Neuronal stem cell (in vitro differentiated cells): Measurements from ENCODE around the gene ABR.

Experiments
- DNase-seq: peaks from one replicate; pipeline ENCODE4 v3.0.0-alpha.2; 2013; ENCODE audit warnings: low spot score
- H2AFZ ChIP-seq: one replicate; pipeline ENCODE4 v1.6.1; 2013; ENCODE audit warnings: mild to moderate bottlenecking, low read length, inconsistent platforms
- H2AK5ac ChIP-seq: 2 replicates; pipeline ENCODE4 v1.6.1; 2013; ENCODE audit warnings: low read depth, mild to moderate bottlenecking, inconsistent platforms, low read length, moderate library complexity, mixed read lengths
- H2BK120ac ChIP-seq: 2 replicates; pipeline ENCODE4 v1.6.1; 2013; ENCODE audit warnings: low read depth, mild to moderate bottlenecking, inconsistent platforms, low read length, moderate library complexity, mixed read lengths
- H2BK12ac ChIP-seq: one replicate; pipeline ENCODE4 v1.6.1; 2013; ENCODE audit warnings: low read length, inconsistent platforms
- H2BK15ac ChIP-seq: 2 replicates; pipeline ENCODE4 v1.6.1; 2013; ENCODE audit warnings: mild to moderate bottlenecking, low read length, inconsistent platforms, mixed read lengths
- H2BK5ac ChIP-seq: one replicate; pipeline ENCODE4 v1.6.1; 2013; ENCODE audit warnings: inconsistent platforms, mild to moderate bottlenecking, low read length, moderate library complexity
- H3K14ac ChIP-seq: one replicate; pipeline ENCODE4 v1.6.1; 2013; ENCODE audit warnings: low read length, inconsistent platforms
- H3K18ac ChIP-seq: 2 replicates; pipeline ENCODE4 v1.6.1; 2013; ENCODE audit warnings: low read length, inconsistent platforms
- H3K23ac ChIP-seq: 2 replicates; pipeline ENCODE4 v1.6.1; 2013; ENCODE audit warnings: low read depth, mild to moderate bottlenecking, mixed read lengths, low read length, inconsistent platforms; ENCODE audit not compliant: poor library complexity
- H3K27ac ChIP-seq: replicated peaks from 3 replicates; pipeline ENCODE4 v1.5.1; 2013; ENCODE audit warnings: low read length, inconsistent platforms
- H3K27me3 ChIP-seq, 3 experiments: 2 replicates each; pipeline ENCODE4 v1.6.1; 2013; ENCODE audit warnings: low read length in 3 of 3, mild to moderate bottlenecking in 2 of 3, inconsistent platforms in 1 of 3, low read depth in 1 of 3, mixed read lengths in 1 of 3, moderate library complexity in 1 of 3; ENCODE audit not compliant: control insufficient read depth in 3 of 3, insufficient read depth in 3 of 3
- H3K36me3 ChIP-seq, 2 donors: replicated peaks in 1 of 2; 2 replicates each; pipeline ENCODE4 v1.6.1; 2013; ENCODE audit warnings: low read length in 2 of 2; ENCODE audit not compliant: control insufficient read depth in 2 of 2, insufficient read depth in 2 of 2
- H3K4ac ChIP-seq: 2 replicates; pipeline ENCODE4 v1.6.1; 2013; ENCODE audit warnings: inconsistent platforms, mild to moderate bottlenecking, low read length, moderate library complexity
- H3K4me1 ChIP-seq, 2 donors: 1 replicate in 1 of 2; 2 replicates in 1 of 2; pipeline ENCODE4 v1.6.1; 2013; ENCODE audit warnings: low read length in 2 of 2, low read depth in 1 of 2; ENCODE audit not compliant: control insufficient read depth in 2 of 2, insufficient read depth in 1 of 2
- H3K4me2 ChIP-seq: one replicate; pipeline ENCODE4 v1.6.1; 2013; ENCODE audit warnings: mild to moderate bottlenecking, low read length, inconsistent platforms; ENCODE audit not compliant: insufficient read depth, poor library complexity, severe bottlenecking
- H3K4me3 ChIP-seq, 2 donors: 2 replicates each; pipeline ENCODE4 v1.5.1; 2013; ENCODE audit warnings: low read length in 2 of 2, mild to moderate bottlenecking in 2 of 2, inconsistent platforms in 1 of 2, moderate library complexity in 1 of 2
- H3K79me1 ChIP-seq: one replicate; pipeline ENCODE4 v1.6.1; 2013; ENCODE audit warnings: low read depth, mild to moderate bottlenecking, inconsistent platforms, low read length, moderate library complexity
- H3K9ac ChIP-seq: one replicate; pipeline ENCODE4 v1.6.1; 2013; ENCODE audit warnings: mild to moderate bottlenecking, low read depth, low read length, inconsistent platforms; ENCODE audit not compliant: poor library complexity
- H3K9me3 ChIP-seq, 2 donors: replicated peaks in 1 of 2; 2 replicates each; pipeline versions ENCODE3 to v1.6.1; 2013; ENCODE audit warnings: low read length in 2 of 2, mild to moderate bottlenecking in 2 of 2, inconsistent platforms in 1 of 2, low read depth in 1 of 2, mixed read lengths in 1 of 2, moderate library complexity in 1 of 2; ENCODE audit not compliant: control insufficient read depth in 2 of 2, insufficient read depth in 1 of 2
- H4K8ac ChIP-seq: one replicate; pipeline ENCODE4 v1.6.1; 2013; ENCODE audit warnings: low read depth, mild to moderate bottlenecking, inconsistent platforms, low read length, moderate library complexity
- H4K91ac ChIP-seq: one replicate; pipeline ENCODE4 v1.6.1; 2013; ENCODE audit warnings: low read length, low read depth, mild to moderate bottlenecking, inconsistent platforms; ENCODE audit not compliant: poor library complexity
- WGBS, 2 donors: extraction: QIAGEN DNeasy Blood & Tissue Kit; methylation state at CpG; one replicate each; pipeline ENCODE4 v1.1.7; 2013; ENCODE audit warnings: missing lambda C conversion rate in 2 of 2, mixed read lengths in 1 of 2; ENCODE audit not compliant: insufficient read length in 2 of 2, insufficient replicate concordance in 1 of 2; ENCODE audit errors: extremely low coverage in 2 of 2; 5-methylcytosine and 5-hydroxymethylcytosine counted together

Gene ABR

DNA sequence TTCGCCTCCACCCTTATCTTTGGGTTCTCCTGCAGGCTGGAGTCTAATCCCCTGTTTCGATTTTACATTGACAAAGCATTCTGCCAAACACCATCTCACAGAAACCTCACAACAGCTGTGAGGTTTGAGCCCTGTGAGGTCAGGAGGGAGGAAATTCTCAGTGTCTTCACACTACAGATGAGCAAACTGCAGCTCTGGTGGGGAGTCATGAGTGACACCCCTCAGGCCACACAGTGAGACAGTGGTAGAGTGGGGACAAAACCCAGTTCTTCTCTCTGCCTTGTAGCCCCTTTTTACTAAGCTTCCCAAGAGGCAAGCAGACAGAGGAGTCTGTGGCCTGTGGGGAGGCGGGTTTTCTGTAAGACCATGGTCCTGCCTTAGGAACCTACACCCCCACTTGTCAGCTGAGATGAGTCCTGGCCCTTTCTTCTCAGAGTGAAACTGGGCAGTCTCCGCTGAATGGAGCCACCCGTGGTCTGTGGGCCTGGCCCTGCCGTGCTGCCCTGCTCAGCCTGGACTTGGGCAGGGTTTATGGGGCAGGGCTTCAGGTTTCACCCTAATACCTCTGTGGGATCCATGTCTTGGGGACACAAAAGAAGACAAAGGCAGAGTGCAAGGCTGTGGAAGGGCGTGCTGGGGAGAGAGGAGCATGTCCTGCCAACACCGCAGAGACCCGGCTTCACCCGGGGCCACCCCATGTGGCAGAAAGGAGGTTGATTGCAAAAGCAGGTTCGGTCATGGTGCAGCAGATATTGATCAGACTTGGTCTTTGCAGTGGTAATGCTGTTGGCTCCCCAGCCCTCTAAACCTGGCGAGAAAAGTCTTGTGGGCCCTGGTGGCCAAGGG is 59.0 kb downstream of the ABR start:
- Histone ChIP-seq H3K18ac (peak overlapping the region; percentile 48), H2AFZ (no peak overlapping the region), H3K4me2 (peak overlapping the region; percentile 18), H3K36me3 (peaks cover 3 to 6% of the 10 kb centered on the region in 2 donors), H2BK5ac (no peak overlapping the region), H3K23ac (no peak overlapping the region), H4K8ac (no peak overlapping the region), H3K4me1 (peaks cover 9 to 23% of the 10 kb centered on the region in 2 donors), H3K27me3 (no peaks in the 10 kb centered on the region), H3K9me3 (peaks cover 0 to 3% of the 10 kb centered on the region in 2 donors), H3K4me3 (no peak overlapping the region), H2BK12ac (no peak overlapping the region), H3K27ac (no peak overlapping the region), H3K4ac (no peak overlapping the region), H2BK15ac (no peak overlapping the region), H3K9ac (peak overlapping the region; percentile 70), H3K14ac (peak overlapping the region; percentile 38), H2AK5ac (no peak overlapping the region), H3K79me1 (no peaks in the 10 kb centered on the region), H2BK120ac (no peak overlapping the region), H4K91ac (no peak overlapping the region)
- no peak for DNase-seq
- no CpG with 5 or more reads among the region's 12 CpGs for WGBS, 2 donors

DNA sequence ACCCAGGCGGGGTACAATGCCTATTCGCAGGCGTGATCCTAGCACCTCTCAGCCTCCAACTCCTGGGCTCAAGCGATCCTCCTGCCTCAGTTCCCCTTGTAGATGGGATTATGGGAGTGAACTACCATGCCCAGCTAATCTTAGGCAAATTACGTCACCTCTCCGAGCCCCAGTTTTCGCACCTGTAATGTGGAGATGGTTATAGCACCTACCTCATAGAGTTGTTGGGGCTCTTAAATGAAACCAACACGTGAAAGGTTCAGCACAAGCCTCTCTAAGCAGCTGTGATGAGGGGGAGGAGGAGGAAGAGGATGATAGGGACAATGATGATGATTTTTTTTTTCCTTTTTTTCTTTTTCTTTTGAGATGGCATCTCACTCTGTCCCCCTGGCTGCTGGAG is 59.9 kb downstream of the ABR start:
- Histone ChIP-seq H2BK12ac (no peak overlapping the region), H3K9me3 (peaks cover 0 to 3% of the 10 kb centered on the region in 2 donors), H3K36me3 (peaks cover 3 to 6% of the 10 kb centered on the region in 2 donors), H2BK15ac (no peak overlapping the region), H2BK5ac (no peak overlapping the region), H4K91ac (no peak overlapping the region), H3K4me3 (no peak overlapping the region), H3K4me1 (peaks cover 13 to 24% of the 10 kb centered on the region in 2 donors), H3K18ac (no peak overlapping the region), H3K4me2 (no peak overlapping the region), H2BK120ac (no peak overlapping the region), H4K8ac (no peak overlapping the region), H3K79me1 (no peaks in the 10 kb centered on the region), H3K23ac (no peak overlapping the region), H2AK5ac (no peak overlapping the region), H3K4ac (no peak overlapping the region), H3K9ac (no peak overlapping the region), H3K27ac (no peak overlapping the region), H2AFZ (no peak overlapping the region), H3K27me3 (no peaks in the 10 kb centered on the region), H3K14ac (no peak overlapping the region)
- WGBS, 2 donors: no CpG with 5 or more reads among the region's 8 CpGs
- no peak for DNase-seq

DNA sequence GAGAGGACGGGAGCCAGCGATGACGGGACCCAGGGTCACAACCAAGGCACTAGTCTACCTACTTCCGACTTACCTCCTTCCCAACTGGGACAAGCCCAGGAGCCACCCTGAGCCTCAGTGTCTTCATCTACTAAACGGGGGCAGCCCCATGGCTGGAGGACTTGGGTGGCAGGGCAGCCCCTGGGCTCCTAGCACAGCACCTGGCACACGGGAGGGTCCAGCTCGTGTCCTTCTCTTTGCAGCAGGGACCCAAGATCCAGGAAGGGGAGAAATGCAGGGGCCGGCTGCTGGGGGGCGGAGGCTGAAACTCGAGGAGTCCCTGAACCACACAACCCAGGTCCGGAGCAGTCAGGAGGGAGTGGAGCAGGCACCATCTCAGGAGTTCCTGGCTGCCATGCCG is 63.2 kb downstream of the ABR start:
- H2AFZ ChIP-seq: no peak overlapping the region
- H4K8ac ChIP-seq: no peak overlapping the region
- H3K9me3 ChIP-seq: peaks cover 3% of the 10 kb centered on the region in 2 donors
- DNase-seq: no peak
- no peak overlapping the region for H3K4me3 ChIP-seq
- no peak overlapping the region for H3K4me2 ChIP-seq
- no peak overlapping the region for H3K18ac ChIP-seq
- H3K14ac ChIP-seq: peak overlapping the region; percentile 47
- no CpG with 5 or more reads among the region's 12 CpGs for WGBS, 2 donors
- H2AK5ac ChIP-seq: no peak overlapping the region
- no peak overlapping the region for H3K23ac ChIP-seq
- no peak overlapping the region for H2BK15ac ChIP-seq
- H3K4me1 ChIP-seq: peaks cover 12% of the 10 kb centered on the region in 2 donors
- H3K9ac ChIP-seq: no peak overlapping the region
- no peak overlapping the region for H2BK5ac ChIP-seq
- no peak overlapping the region for H3K27ac ChIP-seq
- H4K91ac ChIP-seq: no peak overlapping the region
- no peak overlapping the region for H2BK120ac ChIP-seq
- no peaks in the 10 kb centered on the region for H3K79me1 ChIP-seq
- H3K4ac ChIP-seq: no peak overlapping the region
- no peaks in the 10 kb centered on the region for H3K27me3 ChIP-seq
- H3K36me3 ChIP-seq: peaks cover 3% of the 10 kb centered on the region in 2 donors
- H2BK12ac ChIP-seq: no peak overlapping the region

DNA sequence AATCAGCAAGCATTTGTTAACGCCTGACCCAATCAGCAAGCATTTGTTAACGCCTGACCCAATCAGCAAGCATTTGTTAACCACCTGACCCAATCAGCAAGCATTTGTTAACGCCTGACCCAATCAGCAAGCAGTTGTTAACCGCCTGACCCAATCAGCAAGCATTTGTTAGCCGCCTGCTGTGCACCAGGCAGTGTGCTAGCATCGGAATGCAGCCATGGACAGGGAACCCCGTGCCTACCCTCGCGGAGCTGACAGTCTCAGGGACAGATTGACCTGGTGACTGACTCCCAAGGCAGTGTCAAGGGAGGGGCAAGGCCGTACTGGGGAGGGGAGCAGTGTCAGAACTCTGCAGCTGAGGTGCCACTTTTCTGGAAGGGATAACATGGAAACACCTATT is 66.9 kb downstream of the ABR start:
- no CpG with 5 or more reads among the region's 10 CpGs for WGBS, 2 donors

More for the DNA sequence above, 66.9 kb downstream of the ABR start:
- no peak overlapping the region for H3K23ac ChIP-seq
- H3K27me3 ChIP-seq: no peaks in the 10 kb centered on the region
- H3K4me2 ChIP-seq: no peak overlapping the region
- peak overlapping the region in 1 of 2 donors; percentile 23 for H3K4me3 ChIP-seq
- H3K14ac ChIP-seq: no peak overlapping the region
- no peak overlapping the region for H3K9ac ChIP-seq
- H2BK5ac ChIP-seq: no peak overlapping the region
- H2AK5ac ChIP-seq: no peak overlapping the region
- H3K36me3 ChIP-seq: no peaks in the 10 kb centered on the region
- peaks cover 0 to 3% of the 10 kb centered on the region in 2 donors for H3K9me3 ChIP-seq
- H2BK12ac ChIP-seq: no peak overlapping the region
- no peak overlapping the region for H2BK120ac ChIP-seq
- H3K27ac ChIP-seq: no peak overlapping the region
- no peak overlapping the region for H3K4ac ChIP-seq
- H3K4me1 ChIP-seq: peaks cover 30 to 38% of the 10 kb centered on the region in 2 donors
- H3K79me1 ChIP-seq: peaks cover 3% of the 10 kb centered on the region
- H3K18ac ChIP-seq: peak overlapping the region; percentile 52
- no peak for DNase-seq
- no peak overlapping the region for H4K8ac ChIP-seq
- H4K91ac ChIP-seq: no peak overlapping the region
- H2AFZ ChIP-seq: no peak overlapping the region
- H2BK15ac ChIP-seq: no peak overlapping the region
